ENCODE measurements around the gene TSR3. TPM values are rescaled to one million over a fixed set of nuclear protein-coding genes. Genes with fewer than 3 reads are reported as not detected.

The TSR3 gene
- total and polyA plus RNA-seq, 2 of the 13 experiments (the other 11 are each of a cell fraction or from before 2014, with no cell fraction given) = 24.2 to 51.0 TPM

GRCh38 chr16:1343428-1344242 lies 8.0 kb downstream of the TSR3 start (continued):
- TF ChIP-seq ZNF687 (CRISPR knock-in tag; IDR thresholded peaks at IDR 0.05) (peak; percentile 61; the same call in 1 of the 2 replicates), ZNF564 (CRISPR knock-in tag; IDR thresholded peaks at IDR 0.05) (no peak), ASH2L (IDR thresholded peaks at IDR 0.05; ENCODE audit: insufficient read length, low read depth, low read length) (peak; percentile 20), MAX (IDR thresholded peaks at IDR 0.05) (peak; percentile 2; the same call in 1 of the 2 replicates), MED1 (CRISPR knock-in tag; IDR thresholded peaks at IDR 0.05) (no peak), RERE (CRISPR knock-in tag; IDR thresholded peaks at IDR 0.05; ENCODE audit: low read depth) (no peak), MTERF4 (CRISPR knock-in tag; IDR thresholded peaks at IDR 0.05) (peak; percentile 46; the same call in 1 of the 2 replicates), DZIP1 (CRISPR knock-in tag; IDR thresholded peaks at IDR 0.05) (peak; percentile 55; the same call in 1 of the 2 replicates), TAF1 (CRISPR knock-in tag; IDR thresholded peaks at IDR 0.05) (peak; percentile 60; the same call in 1 of the 2 replicates), ZNF354B (CRISPR knock-in tag; IDR thresholded peaks at IDR 0.05) (0 out of 2 replicates have a peak, but pooled peaks have one; percentile 73), KDM1A (CRISPR knock-in tag; IDR thresholded peaks at IDR 0.05) (no peak), ZFY (CRISPR knock-in tag; IDR thresholded peaks at IDR 0.05) (peak; percentile 25; the same call in 1 of the 2 replicates), ZNF570 (CRISPR knock-in tag; IDR thresholded peaks at IDR 0.05; ENCODE audit: borderline replicate concordance) (no peak)
